ENCODE data around the gene PATL1. TPM values are rescaled to one million over a fixed set of nuclear protein-coding genes. Genes with fewer than 3 reads are reported as not detected.

Gene PATL1
- total and polyA plus RNA-seq, 2 experiments from 2014 or later, result 8.5 to 12.5 TPM

DNA sequence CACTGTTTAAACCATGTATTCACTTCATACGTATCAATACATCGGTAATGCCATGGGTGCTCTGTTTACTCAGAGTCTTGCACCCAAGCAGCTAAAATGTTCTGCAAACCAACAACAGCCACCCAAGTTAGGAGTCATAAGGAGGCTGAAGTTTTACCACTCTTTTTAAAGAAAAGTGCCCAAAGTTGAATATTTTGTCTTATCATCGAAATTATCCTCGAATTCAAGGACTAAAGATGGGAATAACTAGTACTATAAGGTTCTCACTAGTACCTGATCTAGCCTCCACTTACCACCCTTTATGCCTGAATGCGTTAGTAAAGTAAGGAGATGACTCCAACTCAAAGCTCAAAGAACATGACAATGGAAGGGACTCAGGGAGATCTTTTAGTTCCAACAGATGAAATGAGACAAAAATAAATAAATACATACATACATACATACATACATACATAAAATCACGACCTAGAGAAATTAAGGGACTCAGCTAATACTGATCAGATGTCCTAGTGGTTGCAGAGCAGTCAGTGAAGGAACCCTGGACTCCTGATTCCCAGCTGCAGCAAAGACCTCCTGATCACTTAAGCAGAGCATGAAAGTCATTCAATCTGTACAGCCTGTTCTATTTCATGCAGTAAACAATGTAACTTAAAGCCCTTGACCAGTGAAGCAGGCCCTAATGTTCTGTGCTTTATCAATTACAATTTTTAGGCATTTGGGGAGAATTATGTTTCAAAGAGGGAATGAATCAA, 61.0 kb downstream of the PATL1 start:
- Histone ChIP-seq H2AFZ (no peak overlapping the region), H3K9ac (no peak overlapping the region), H3F3A (ENCODE audit: insufficient read depth) (peaks cover 13% of the 10 kb centered on the region), H3K4me1 (ENCODE audit: insufficient read depth) (peaks cover 11% of the 10 kb centered on the region), H3K9me2 (ENCODE audit: insufficient read depth) (no peaks in the 10 kb centered on the region), H3K27ac (no peak overlapping the region), H3K27me3 (replicated peaks; ENCODE audit: insufficient read depth) (no peaks in the 10 kb centered on the region), H3K4me2 (ENCODE audit: unreplicated experiment) (no peak overlapping the region), H3K36me3 (ENCODE audit: low read depth) (peaks cover 54% of the 10 kb centered on the region), H3K4me3 (no peak overlapping the region), H4K20me1 (ENCODE audit: insufficient read depth) (no peaks in the 10 kb centered on the region), H3K79me2 (ENCODE audit: insufficient read depth) (peaks cover 100% of the 10 kb centered on the region), H3K9me3 (ENCODE audit: low read depth) (no peaks in the 10 kb centered on the region)
- no peak for DNase-seq
- TF ChIP-seq EZH2phosphoT487 (IDR thresholded peaks at IDR 0.05; ENCODE audit: insufficient read depth, low read depth), result no peak
- no peak for TF ChIP-seq EZH2 (IDR thresholded peaks at IDR 0.05; ENCODE audit: insufficient read depth, poor library complexity, severe bottlenecking)
- 88 to 90% methylated on average over 6 of the region's 6 CpGs for WGBS, 2 experiments (ENCODE audit: low coverage in 1 of 2, low lambda C conversion rate in 2 of 2, missing lambda C conversion rate in 2 of 2)
- in situ Hi-C loops (cut with MboI), result no loop called here

DNA sequence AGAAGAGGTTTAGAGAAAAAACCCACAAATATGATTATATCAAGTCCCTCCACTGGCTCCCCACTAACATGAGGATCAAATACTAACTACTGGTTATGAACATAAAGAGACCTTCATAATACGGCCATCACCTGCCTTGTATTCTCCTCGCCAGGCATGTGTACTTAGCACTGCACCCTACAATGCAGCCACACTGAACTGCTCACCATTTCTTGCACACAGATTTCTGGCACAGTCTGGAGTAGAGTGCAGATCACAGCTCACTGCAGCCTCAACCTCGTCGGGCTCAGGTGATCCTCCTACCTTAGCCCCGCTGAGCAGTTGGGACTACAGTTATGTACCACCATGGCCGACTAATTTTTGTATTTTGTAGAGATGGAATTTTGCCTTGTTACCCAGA, 66.4 kb downstream of the PATL1 start:
- no peaks in the 10 kb centered on the region for H3K27me3 ChIP-seq (replicated peaks; ENCODE audit: insufficient read depth)
- no peak for DNase-seq
- no peaks in the 10 kb centered on the region for H3K4me1 ChIP-seq (ENCODE audit: insufficient read depth)
- no peaks in the 10 kb centered on the region for H3K9me3 ChIP-seq (ENCODE audit: low read depth)
- peaks cover 81% of the 10 kb centered on the region for H3K79me2 ChIP-seq (ENCODE audit: insufficient read depth)
- no peak overlapping the region for H3K4me3 ChIP-seq
- no peak overlapping the region for H3K27ac ChIP-seq
- H3K36me3 ChIP-seq (ENCODE audit: low read depth), result peaks cover 84% of the 10 kb centered on the region
- no peaks in the 10 kb centered on the region for H4K20me1 ChIP-seq (ENCODE audit: insufficient read depth)
- no peak overlapping the region for H2AFZ ChIP-seq
- H3K9me2 ChIP-seq (ENCODE audit: insufficient read depth), result no peaks in the 10 kb centered on the region
- H3K9ac ChIP-seq, result no peak overlapping the region
- TF ChIP-seq EZH2 (IDR thresholded peaks at IDR 0.05; ENCODE audit: insufficient read depth, poor library complexity, severe bottlenecking), result no peak
- TF ChIP-seq EZH2phosphoT487 (IDR thresholded peaks at IDR 0.05; ENCODE audit: insufficient read depth, low read depth), result no peak
- in situ Hi-C loops (cut with MboI), result no loop called here
- H3F3A ChIP-seq (ENCODE audit: insufficient read depth), result no peaks in the 10 kb centered on the region
- 96 to 98% methylated on average over 6 of the region's 6 CpGs for WGBS, 2 experiments (ENCODE audit: low coverage in 1 of 2, low lambda C conversion rate in 2 of 2, missing lambda C conversion rate in 2 of 2)
- no peak overlapping the region for H3K4me2 ChIP-seq (ENCODE audit: unreplicated experiment)

DNA sequence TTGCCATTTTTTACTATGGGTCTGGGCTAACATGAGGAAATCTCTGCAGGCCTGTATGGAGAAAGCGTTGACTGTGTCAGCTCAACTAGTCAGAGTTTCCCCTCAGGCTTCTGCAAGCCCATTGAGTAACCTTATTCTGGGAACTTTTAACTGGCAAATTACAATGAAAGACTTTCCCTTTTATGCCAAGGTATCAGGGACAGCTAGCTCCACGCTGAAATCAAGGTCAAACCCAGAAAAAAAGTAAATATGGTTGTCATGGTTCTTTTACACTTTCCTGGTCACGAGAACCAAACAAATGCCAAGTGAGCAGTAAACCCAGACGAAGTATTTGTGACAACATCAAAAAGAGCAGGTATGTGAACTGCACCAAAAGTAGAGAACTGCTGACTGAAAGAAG, 67.0 kb downstream of the PATL1 start:
- Histone ChIP-seq H3K36me3 (ENCODE audit: low read depth) (peaks cover 79% of the 10 kb centered on the region), H3K27ac (no peak overlapping the region), H3F3A (ENCODE audit: insufficient read depth) (no peaks in the 10 kb centered on the region), H3K9me3 (ENCODE audit: low read depth) (no peaks in the 10 kb centered on the region), H3K4me3 (no peak overlapping the region), H4K20me1 (ENCODE audit: insufficient read depth) (no peaks in the 10 kb centered on the region), H3K9ac (no peak overlapping the region), H3K9me2 (ENCODE audit: insufficient read depth) (no peaks in the 10 kb centered on the region), H2AFZ (no peak overlapping the region), H3K4me2 (ENCODE audit: unreplicated experiment) (no peak overlapping the region), H3K4me1 (ENCODE audit: insufficient read depth) (no peaks in the 10 kb centered on the region), H3K79me2 (ENCODE audit: insufficient read depth) (peaks cover 80% of the 10 kb centered on the region), H3K27me3 (replicated peaks; ENCODE audit: insufficient read depth) (no peaks in the 10 kb centered on the region)
- in situ Hi-C loops (cut with MboI), result no loop called here
- 94 to 95% methylated on average over 4 of the region's 4 CpGs for WGBS, 2 experiments (ENCODE audit: low coverage in 1 of 2, low lambda C conversion rate in 2 of 2, missing lambda C conversion rate in 2 of 2)
- DNase-seq, result no peak
- TF ChIP-seq EZH2phosphoT487 (IDR thresholded peaks at IDR 0.05; ENCODE audit: insufficient read depth, low read depth) (no peak), EZH2 (IDR thresholded peaks at IDR 0.05; ENCODE audit: insufficient read depth, poor library complexity, severe bottlenecking) (no peak)

DNA sequence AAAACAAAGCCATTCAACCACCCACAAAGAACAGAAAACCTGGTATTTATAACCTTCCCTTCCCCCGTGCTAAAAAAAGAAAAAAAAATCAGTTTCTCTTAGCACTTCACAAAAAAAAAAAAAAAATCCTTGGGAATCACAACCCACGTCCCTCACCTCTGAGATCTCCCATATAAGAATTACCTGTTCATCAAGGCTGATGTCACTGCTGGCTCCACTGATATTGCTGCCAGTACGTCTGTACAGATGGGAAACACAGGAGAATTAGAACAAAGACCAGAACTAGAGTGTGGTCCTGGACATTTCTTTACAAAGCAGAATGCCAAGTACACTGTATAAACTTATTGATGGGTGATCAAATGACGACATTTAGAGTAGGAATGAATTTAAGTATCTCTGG, 68.2 kb downstream of the PATL1 start:
- TF ChIP-seq EZH2phosphoT487 (IDR thresholded peaks at IDR 0.05; ENCODE audit: insufficient read depth, low read depth) (no peak), EZH2 (IDR thresholded peaks at IDR 0.05; ENCODE audit: insufficient read depth, poor library complexity, severe bottlenecking) (no peak)
- DNase-seq, result no peak
- H3K27ac ChIP-seq, result no peak overlapping the region
- H3K79me2 ChIP-seq (ENCODE audit: insufficient read depth), result peaks cover 76% of the 10 kb centered on the region
- peaks cover 76% of the 10 kb centered on the region for H3K36me3 ChIP-seq (ENCODE audit: low read depth)
- H3K9me3 ChIP-seq (ENCODE audit: low read depth), result no peaks in the 10 kb centered on the region
- no peak overlapping the region for H2AFZ ChIP-seq
- H3F3A ChIP-seq (ENCODE audit: insufficient read depth), result no peaks in the 10 kb centered on the region
- whole genome bisulfite sequencing, 2 experiments (ENCODE audit: low coverage in 1 of 2, low lambda C conversion rate in 2 of 2, missing lambda C conversion rate in 2 of 2), result 67 to 69% methylated on average over 4 of the region's 4 CpGs
- in situ Hi-C loops (cut with MboI), result no loop called here
- H3K4me3 ChIP-seq, result no peak overlapping the region
- no peak overlapping the region for H3K9ac ChIP-seq
- no peak overlapping the region for H3K4me2 ChIP-seq (ENCODE audit: unreplicated experiment)
- H4K20me1 ChIP-seq (ENCODE audit: insufficient read depth), result no peaks in the 10 kb centered on the region
- H3K9me2 ChIP-seq (ENCODE audit: insufficient read depth), result no peaks in the 10 kb centered on the region
- no peaks in the 10 kb centered on the region for H3K27me3 ChIP-seq (replicated peaks; ENCODE audit: insufficient read depth)
- no peaks in the 10 kb centered on the region for H3K4me1 ChIP-seq (ENCODE audit: insufficient read depth)
